GM10248 (cell line): ENCODE data around the gene GRAMD4.

ENCODE experiments used
- CTCF ChIA-PET: fragments of 300-600 bp; sonication (Branson Sonifier 250); formaldehyde crosslinking; extraction: SDS; loops from one replicate; lab custom pipeline; 2021; ENCODE audit warnings: antibody characterized with exemption; lab: Yijun Ruan, JAX
- POLR2A ChIA-PET: fragments of 350-650 bp; sonication (Branson Sonifier 250); formaldehyde crosslinking; extraction: SDS; loops from one replicate; lab custom pipeline; 2020; ENCODE audit warnings: antibody characterized with exemption; lab: Yijun Ruan, JAX
- DNase-seq: peaks from one replicate; pipeline ENCODE4 v3.0.0; 2012; ENCODE audit errors: extremely low spot score
- CTCF ChIP-seq: IDR thresholded peaks from 2 replicates; pipeline ENCODE4 v1.5.1; 2012; ENCODE audit warnings: mild to moderate bottlenecking, low read depth; ENCODE audit errors: extremely low read depth, missing control alignments, control extremely low read depth

The GRAMD4 gene

GRCh38 chr22:46719921-46720320, 99.7 kb downstream of the GRAMD4 start:
- POLR2A ChIA-PET = no interaction called here
- CTCF ChIA-PET = interaction anchor here (1.1 kb wide), 1 partner anchor 84 kb away, joined by 4 read pairs; no protein-coding TSS in a partner anchor

GRCh38 chr22:46721501-46722085, 101.4 kb downstream of the GRAMD4 start:
- ChIA-PET POLR2A (no interaction called here), CTCF (interaction anchor here (0.9 to 2.7 kb wide), 4 partner anchors 9 to 59 kb away, joined by 3 to 10 read pairs (median 3); no protein-coding TSS in a partner anchor)

More at GRCh38 chr22:46719921-46720320, 99.7 kb downstream of the GRAMD4 start:
- DNase-seq = no peak
- TF ChIP-seq CTCF = no peak

GRCh38 chr22:46723882-46724281, 103.7 kb downstream of the GRAMD4 start:
- CTCF ChIA-PET = no interaction called here
- no peak for TF ChIP-seq CTCF
- POLR2A ChIA-PET = no interaction called here
- no peak for DNase-seq

More at GRCh38 chr22:46721501-46722085, 101.4 kb downstream of the GRAMD4 start:
- DNase-seq = no peak
- TF ChIP-seq CTCF = no peak

- no peak for DNase-seq
- ChIA-PET CTCF (interaction anchor here (1.0 kb wide), 2 partner anchors 33 to 78 kb away, joined by 3 to 4 read pairs; no protein-coding TSS in a partner anchor), POLR2A (no interaction called here)
- TF ChIP-seq CTCF = no peak
Measured at GRCh38 chr22:46725096-46725495, 104.9 kb downstream of the GRAMD4 start.

GRCh38 chr22:46726066-46726985, 106.1 kb downstream of the GRAMD4 start:
- no peak for TF ChIP-seq CTCF
- POLR2A ChIA-PET = no interaction called here
- DNase-seq = no peak
- CTCF ChIA-PET = interaction anchor here (0.6 to 1.7 kb wide), 6 partner anchors 26 to 163 kb away, joined by 3 to 6 read pairs (median 3); no protein-coding TSS in a partner anchor

GRCh38 chr22:46726986-46727317, 106.8 kb downstream of the GRAMD4 start:
- no peak for TF ChIP-seq CTCF
- ChIA-PET CTCF (interaction anchor here (0.6 to 1.7 kb wide), 4 partner anchors 25 to 163 kb away, joined by 3 to 6 read pairs (median 3); no protein-coding TSS in a partner anchor), POLR2A (no interaction called here)
- DNase-seq = peak; percentile 52
